Chondrocyte (in vitro differentiated cells): Measurements from ENCODE around the gene GRIK2. TPM values are rescaled to one million over a fixed set of nuclear protein-coding genes. Genes with fewer than 3 reads are reported as not detected.

Source experiments
- DNase-seq: peaks from one replicate; pipeline ENCODE4 v3.0.0; 2021; ENCODE audit warnings: mixed read lengths, low spot score
- H3K27ac Mint-ChIP-seq: one replicate; pipeline ENCODE4 v1.8.0; 2021; ENCODE audit warnings: mild to moderate bottlenecking, moderate library complexity, mixed read lengths; ENCODE audit not compliant: unreplicated experiment
- H3K27me3 Mint-ChIP-seq: 2 replicates; pipeline ENCODE4 v1.8.0; 2021; ENCODE audit warnings: low read depth, mixed read lengths
- H3K36me3 Mint-ChIP-seq: 2 replicates; pipeline ENCODE4 v1.8.0; 2021; ENCODE audit warnings: low read depth, mixed read lengths
- H3K4me1 Mint-ChIP-seq: 2 replicates; pipeline ENCODE4 v1.8.0; 2021; ENCODE audit warnings: low read depth, mild to moderate bottlenecking, mixed read lengths
- H3K4me3 Mint-ChIP-seq: one replicate; pipeline ENCODE4 v1.8.0; 2021; ENCODE audit warnings: mild to moderate bottlenecking, moderate library complexity, mixed read lengths; ENCODE audit not compliant: unreplicated experiment
- H3K9me3 Mint-ChIP-seq: 2 replicates; pipeline ENCODE4 v1.8.0; 2021; ENCODE audit warnings: low read depth, mixed read lengths
- total RNA-seq: library from RNA; stranded (reverse); gene quantifications from 3 replicates; pipeline ENCODE4 v1.2.1, GENCODE V29; 2021
- TF ChIP-seq, protein P1 (sequence below): fragments of 200-600 bp; sonication (generic); IDR thresholded peaks from 2 replicates; pipeline ENCODE4 v1.5.0; 2021; ENCODE audit warnings: antibody characterized with exemption, mild to moderate bottlenecking, moderate library complexity

Gene GRIK2
- total RNA-seq, 1 donor from 2014 or later: 8.2 TPM

DNA sequence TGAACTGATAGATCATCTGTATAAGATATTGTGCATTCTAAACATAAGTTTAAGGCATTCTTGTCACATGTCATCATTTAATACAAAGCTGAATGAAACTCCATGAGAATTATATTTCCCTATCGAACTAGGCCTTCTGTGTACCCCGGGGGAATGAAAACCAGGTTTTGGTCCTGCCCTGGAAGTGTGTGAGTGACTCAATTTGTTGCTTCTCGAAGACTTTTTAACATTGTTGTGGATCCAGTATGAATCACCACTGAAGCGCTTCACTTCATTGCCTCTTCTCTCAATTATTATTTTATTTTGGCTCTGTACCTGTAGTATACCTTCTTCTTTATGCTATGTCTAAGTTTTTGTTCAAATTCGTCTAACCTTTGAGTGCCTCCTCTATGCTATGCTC, 150.8 kb downstream of the GRIK2 start:
- H3K4me3 Mint-ChIP-seq: no peak overlapping the region
- TF ChIP-seq, protein P1, sequence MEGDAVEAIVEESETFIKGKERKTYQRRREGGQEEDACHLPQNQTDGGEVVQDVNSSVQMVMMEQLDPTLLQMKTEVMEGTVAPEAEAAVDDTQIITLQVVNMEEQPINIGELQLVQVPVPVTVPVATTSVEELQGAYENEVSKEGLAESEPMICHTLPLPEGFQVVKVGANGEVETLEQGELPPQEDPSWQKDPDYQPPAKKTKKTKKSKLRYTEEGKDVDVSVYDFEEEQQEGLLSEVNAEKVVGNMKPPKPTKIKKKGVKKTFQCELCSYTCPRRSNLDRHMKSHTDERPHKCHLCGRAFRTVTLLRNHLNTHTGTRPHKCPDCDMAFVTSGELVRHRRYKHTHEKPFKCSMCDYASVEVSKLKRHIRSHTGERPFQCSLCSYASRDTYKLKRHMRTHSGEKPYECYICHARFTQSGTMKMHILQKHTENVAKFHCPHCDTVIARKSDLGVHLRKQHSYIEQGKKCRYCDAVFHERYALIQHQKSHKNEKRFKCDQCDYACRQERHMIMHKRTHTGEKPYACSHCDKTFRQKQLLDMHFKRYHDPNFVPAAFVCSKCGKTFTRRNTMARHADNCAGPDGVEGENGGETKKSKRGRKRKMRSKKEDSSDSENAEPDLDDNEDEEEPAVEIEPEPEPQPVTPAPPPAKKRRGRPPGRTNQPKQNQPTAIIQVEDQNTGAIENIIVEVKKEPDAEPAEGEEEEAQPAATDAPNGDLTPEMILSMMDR: no peak
- H3K9me3 Mint-ChIP-seq: no peaks in the 10 kb centered on the region
- H3K36me3 Mint-ChIP-seq: no peaks in the 10 kb centered on the region
- no peak overlapping the region for H3K27ac Mint-ChIP-seq
- DNase-seq: no peak
- no peaks in the 10 kb centered on the region for H3K27me3 Mint-ChIP-seq
- peaks cover 46% of the 10 kb centered on the region for H3K4me1 Mint-ChIP-seq

DNA sequence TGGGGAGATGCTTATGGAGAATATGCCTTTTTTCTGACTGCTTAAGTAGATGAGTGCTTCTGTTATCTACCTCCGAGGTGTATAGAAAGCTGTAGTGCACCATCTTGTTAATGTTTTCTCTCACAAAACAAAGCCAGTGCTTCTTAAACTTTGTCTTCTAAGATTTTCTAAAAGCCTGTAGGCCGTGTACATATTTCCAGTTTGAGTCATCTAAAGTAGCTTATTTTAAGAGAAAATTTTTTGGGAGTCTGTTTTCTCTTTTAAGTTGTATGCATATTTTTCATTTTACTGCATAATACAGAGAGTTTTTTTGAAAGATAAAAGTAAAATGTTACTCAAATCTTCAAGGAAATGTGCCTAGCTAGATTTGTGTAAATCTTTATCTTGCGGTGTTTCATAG, 151.7 kb downstream of the GRIK2 start:
- no peak for DNase-seq
- H3K4me3 Mint-ChIP-seq: no peak overlapping the region

DNA sequence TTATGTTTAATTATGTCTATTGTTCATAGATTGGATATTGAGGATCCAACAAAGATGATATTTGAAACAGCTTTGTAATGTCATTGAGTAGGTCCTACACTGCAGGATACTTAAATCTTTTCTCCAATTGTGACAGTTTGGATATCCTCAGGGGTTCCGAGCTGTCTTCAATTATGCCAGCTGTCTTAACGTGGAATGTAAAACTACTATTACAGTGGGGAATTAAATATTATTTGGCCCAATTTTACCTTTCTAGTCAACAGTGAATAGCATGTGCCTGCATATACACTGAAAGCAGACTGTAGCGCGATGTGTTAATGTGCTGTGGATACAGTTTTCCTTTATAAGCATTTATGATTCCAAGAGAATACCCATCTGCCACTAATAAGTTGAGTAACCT, 156.9 kb downstream of the GRIK2 start:
- DNase-seq: no peak
- peaks cover 13% of the 10 kb centered on the region for H3K4me1 Mint-ChIP-seq
- no peaks in the 10 kb centered on the region for H3K9me3 Mint-ChIP-seq
- no peaks in the 10 kb centered on the region for H3K27me3 Mint-ChIP-seq
- TF ChIP-seq, protein P1: no peak
- no peak overlapping the region for H3K27ac Mint-ChIP-seq
- H3K36me3 Mint-ChIP-seq: no peaks in the 10 kb centered on the region
- H3K4me3 Mint-ChIP-seq: no peak overlapping the region

More for the DNA sequence above, 151.7 kb downstream of the GRIK2 start:
- Mint-ChIP-seq H3K27ac (peak overlapping the region; percentile 69), H3K36me3 (no peaks in the 10 kb centered on the region), H3K4me1 (peaks cover 36% of the 10 kb centered on the region), H3K9me3 (no peaks in the 10 kb centered on the region), H3K27me3 (no peaks in the 10 kb centered on the region)
- TF ChIP-seq, protein P1: no peak

DNA sequence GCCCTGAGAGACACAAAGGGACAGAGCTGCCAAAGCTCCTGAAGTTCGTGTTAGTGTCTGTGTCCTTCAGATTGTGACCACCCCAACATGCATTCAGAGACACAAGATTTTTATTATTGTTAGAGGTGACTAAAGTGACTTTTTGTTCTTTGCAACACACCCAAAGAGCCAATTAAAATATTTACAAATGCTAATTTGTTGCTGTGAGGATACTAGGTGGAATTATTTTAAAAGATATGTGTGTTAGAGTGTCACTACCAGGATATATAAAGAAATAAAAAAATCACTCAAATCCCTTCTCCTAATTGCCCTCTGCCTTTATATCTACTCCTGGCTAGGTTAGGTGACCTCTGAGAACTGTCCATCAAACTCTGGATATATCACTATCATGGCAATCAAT, 160.7 kb downstream of the GRIK2 start:
- DNase-seq: no peak
- peaks cover 4% of the 10 kb centered on the region for H3K4me1 Mint-ChIP-seq
- TF ChIP-seq, protein P1: no peak
- no peak overlapping the region for H3K27ac Mint-ChIP-seq
- H3K36me3 Mint-ChIP-seq: no peaks in the 10 kb centered on the region
- H3K9me3 Mint-ChIP-seq: no peaks in the 10 kb centered on the region
- no peak overlapping the region for H3K4me3 Mint-ChIP-seq
- no peaks in the 10 kb centered on the region for H3K27me3 Mint-ChIP-seq

DNA sequence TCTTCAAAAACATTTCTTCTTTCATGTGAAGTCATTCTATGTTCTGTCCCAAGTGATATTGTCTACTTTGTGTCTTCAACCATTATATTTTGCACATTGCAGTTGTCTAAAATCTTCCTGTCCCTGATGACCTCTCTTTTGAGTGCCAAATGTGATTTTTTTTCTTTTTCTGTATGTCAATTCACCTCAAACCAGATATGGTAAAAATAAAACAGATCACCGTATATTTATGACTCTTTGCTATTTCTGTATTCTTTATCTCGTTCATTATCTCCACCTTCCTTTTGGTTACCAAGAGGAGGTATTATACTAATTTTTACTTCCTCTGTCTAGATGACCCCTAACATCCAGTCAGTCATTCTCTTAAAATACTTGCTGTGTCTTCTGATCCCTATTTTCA, 165.2 kb downstream of the GRIK2 start:
- Mint-ChIP-seq H3K4me1 (no peaks in the 10 kb centered on the region), H3K9me3 (no peaks in the 10 kb centered on the region), H3K27me3 (no peaks in the 10 kb centered on the region), H3K36me3 (no peaks in the 10 kb centered on the region), H3K27ac (no peak overlapping the region), H3K4me3 (no peak overlapping the region)
- DNase-seq: no peak
- TF ChIP-seq, protein P1: no peak
